HG02943 (cell line): ENCODE results near the gene ELOVL2.

Source experiments
- ATAC-seq: cut with Tn5 transposase; IDR thresholded peaks from one replicate; pipeline ENCODE4 v1.9.1; 2021; ENCODE audit warnings: mild to moderate bottlenecking, low read depth, moderate library complexity; ENCODE audit not compliant: unreplicated experiment

Gene ELOVL2

GRCh38 chr6:11062083-11062482, 18.0 kb upstream of the ELOVL2 start:
- ATAC-seq, result no peak

- no peak for ATAC-seq
Observed at GRCh38 chr6:11058406-11058805, 14.3 kb upstream of the ELOVL2 start.

GRCh38 chr6:11056871-11057270, 12.8 kb upstream of the ELOVL2 start:
- ATAC-seq, result no peak

GRCh38 chr6:11055127-11055627, 11.1 kb upstream of the ELOVL2 start:
- no peak for ATAC-seq

GRCh38 chr6:11054722-11055121, 10.6 kb upstream of the ELOVL2 start:
- ATAC-seq, result no peak

GRCh38 chr6:11053307-11053706, 9.2 kb upstream of the ELOVL2 start:
- ATAC-seq, result no peak

GRCh38 chr6:11050731-11051130, 6.6 kb upstream of the ELOVL2 start:
- no peak for ATAC-seq

GRCh38 chr6:11044712-11045167, 635 bp upstream of the ELOVL2 start:
- no peak for ATAC-seq

- ATAC-seq, result no peak
Observed at GRCh38 chr6:11043378-11043960, 636 bp downstream of the ELOVL2 start.

- no peak for ATAC-seq
Observed at GRCh38 chr6:11042750-11043377, 1.2 kb downstream of the ELOVL2 start.

- no peak for ATAC-seq
Observed at GRCh38 chr6:11042025-11042749, 1.9 kb downstream of the ELOVL2 start.

- no peak for ATAC-seq
Observed at GRCh38 chr6:11040134-11040533, 4.0 kb downstream of the ELOVL2 start.

- ATAC-seq, result no peak
Observed at GRCh38 chr6:11039040-11039439, 5.1 kb downstream of the ELOVL2 start.

GRCh38 chr6:11036977-11037430, 7.1 kb downstream of the ELOVL2 start:
- no peak for ATAC-seq

GRCh38 chr6:11036351-11036740, 7.8 kb downstream of the ELOVL2 start:
- ATAC-seq, result no peak

- no peak for ATAC-seq
Observed at GRCh38 chr6:11035616-11036350, 8.3 kb downstream of the ELOVL2 start.

GRCh38 chr6:11033825-11034224, 10.3 kb downstream of the ELOVL2 start:
- no peak for ATAC-seq

- no peak for ATAC-seq
Observed at GRCh38 chr6:11030904-11031303, 13.2 kb downstream of the ELOVL2 start.

- ATAC-seq, result no peak
Observed at GRCh38 chr6:11028959-11029358, 15.1 kb downstream of the ELOVL2 start.

- ATAC-seq, result no peak
Observed at GRCh38 chr6:11027565-11028110, 16.5 kb downstream of the ELOVL2 start.
